ENCODE data around the gene FAAH.

- TF ChIP-seq POLR2A (IDR thresholded peaks at IDR 0.05; ENCODE audit: borderline replicate concordance, extremely low read depth, insufficient read depth, insufficient read length) (no peak), EZH2 (IDR thresholded peaks at IDR 0.05) (no peak), CTCF (IDR thresholded peaks at IDR 0.05 in 2 of 3, conservative IDR thresholded peaks at IDR 0.05 in 1 of 3; ENCODE audit: borderline replicate concordance in 1 of 3, insufficient read depth in 1 of 3, low read depth in 2 of 3, low read length in 2 of 3) (no peak), REST (IDR thresholded peaks at IDR 0.05; ENCODE audit: low read depth) (no peak), EZH2phosphoT487 (IDR thresholded peaks at IDR 0.05; ENCODE audit: borderline replicate concordance) (no peak), TCF7L2 (IDR thresholded peaks at IDR 0.05; ENCODE audit: borderline replicate concordance, extremely low read depth, insufficient read depth, insufficient read length) (no peak), FOSL1 (IDR thresholded peaks at IDR 0.05; ENCODE audit: low read depth) (no peak), SRF (IDR thresholded peaks at IDR 0.05; ENCODE audit: low read depth) (no peak), POLR2AphosphoS5 (IDR thresholded peaks at IDR 0.05; ENCODE audit: low read depth, low read length) (no peak), EGR1 (IDR thresholded peaks at IDR 0.05; ENCODE audit: low read depth) (no peak), SP1 (IDR thresholded peaks at IDR 0.05; ENCODE audit: low read depth) (no peak), RAD21 (IDR thresholded peaks at IDR 0.05; ENCODE audit: low read depth) (no peak), SIN3A (IDR thresholded peaks at IDR 0.05; ENCODE audit: low read depth) (no peak)
These were observed 6.3 kb downstream of the FAAH start for GRCh38 chr1:46400421-46400820.
